Colonic mucosa (tissue), 4 donors: ENCODE measurements around the gene RBM47. TPM values are rescaled to one million over a fixed set of nuclear protein-coding genes. Genes with fewer than 3 reads are reported as not detected.

ENCODE experiments used
- DNase-seq: peaks from one replicate; pipeline ENCODE4 v3.0.0-alpha.2; 2020
- H3K27ac ChIP-seq: fragments of 200-600 bp; one replicate; pipeline ENCODE4 v1.8.0; 2021
- H3K27me3 ChIP-seq: fragments of 200-600 bp; one replicate; pipeline ENCODE4 v1.8.0; 2021
- H3K36me3 ChIP-seq: fragments of 200-600 bp; one replicate; pipeline ENCODE4 v1.8.0; 2021
- H3K4me1 ChIP-seq: fragments of 200-600 bp; one replicate; pipeline ENCODE4 v1.8.0; 2021; ENCODE audit warnings: mild to moderate bottlenecking
- H3K4me3 ChIP-seq: fragments of 200-600 bp; one replicate; pipeline ENCODE4 v1.8.0; 2021
- H3K9ac ChIP-seq, 2 donors: one replicate each; pipeline ENCODE4 v1.7.0; 2013; ENCODE audit warnings: control low read depth in 2 of 2, low read depth in 2 of 2, low read length in 2 of 2
- H3K9me3 ChIP-seq: fragments of 200-600 bp; one replicate; pipeline ENCODE4 v1.8.0; 2021
- intact Hi-C: fragments of 100-400 bp; cut with DNase I; formaldehyde crosslinking; loops from one replicate; pipeline ENCODE4 v1.14.1; 2022
- total RNA-seq, 2 donors: library from RNA; stranded (reverse); fragmentation: NEBNext Ultra II Directional in 1 of 2; extraction: Animal tissue kit (Norgen Biotek cat#: 25700) in 1 of 2; gene quantifications; one replicate each; pipeline ENCODE4 v1.2.1, GENCODE V29; 2021
- TF ChIP-seq, protein P1 (sequence below): fragments of 200-600 bp; IDR thresholded peaks from one replicate; pipeline ENCODE4 v1.8.0; 2022; ENCODE audit warnings: antibody characterized with exemption, mild to moderate bottlenecking
- donor health status: healthy.
- donor health status: DM: no; HTN: no; CAD: no.
- donor health status: DM: no; HTN: no; CAD: no.

RBM47 gene
- 100 to 1,000 TPM; 279 to 281 TPM for total RNA-seq

DNA sequence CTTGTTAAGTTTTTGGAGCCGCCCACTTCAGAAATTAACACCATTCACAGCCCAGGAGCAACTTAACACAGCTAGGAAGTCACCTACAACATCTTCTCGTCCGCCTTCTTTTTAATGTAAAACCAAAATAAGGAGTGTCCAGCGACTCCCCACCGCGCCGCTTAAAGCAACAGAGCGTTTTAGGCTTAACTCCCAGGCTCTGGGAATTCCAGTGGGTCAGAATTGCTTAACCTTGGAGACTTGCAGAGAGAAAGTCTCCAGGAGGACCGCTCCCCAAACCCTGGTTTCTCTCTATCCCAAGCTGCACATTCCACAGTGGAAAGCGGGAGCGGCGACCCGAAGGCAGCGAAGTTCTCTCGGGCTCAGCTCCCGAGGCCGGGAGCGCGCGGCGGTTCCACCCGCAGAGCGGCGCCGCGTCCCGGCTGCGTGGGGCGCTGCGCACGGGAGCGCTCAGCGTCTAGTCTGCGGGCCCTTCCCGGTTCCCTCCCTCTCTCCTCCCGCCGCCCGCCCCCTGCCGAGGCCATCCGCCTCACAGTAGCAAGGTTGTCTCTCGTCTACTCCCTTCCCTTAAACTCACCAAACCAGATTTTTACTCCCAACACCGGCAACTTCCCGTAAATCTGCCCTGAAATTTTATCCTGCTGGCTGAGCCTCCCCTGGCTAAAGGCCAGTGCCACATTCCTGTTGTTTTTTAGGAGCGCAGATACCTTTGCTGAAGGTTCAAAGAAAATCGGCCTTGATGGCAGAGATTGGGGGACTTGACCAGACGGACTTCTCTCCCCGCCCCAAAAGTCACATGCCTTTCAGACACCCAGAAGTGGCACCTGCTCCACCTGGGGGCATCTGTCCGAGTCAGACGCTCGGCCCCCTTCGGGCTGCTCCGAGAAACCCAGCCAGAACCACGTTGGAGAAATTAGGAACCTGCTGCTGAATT lies at the start of gene RBM47:
Gene RBM47 (minus strand): TSS at position 464 of the 934 bp plus-strand sequence. CDS start 190,971 bp downstream, outside the sequence.
- TF ChIP-seq, protein P1, sequence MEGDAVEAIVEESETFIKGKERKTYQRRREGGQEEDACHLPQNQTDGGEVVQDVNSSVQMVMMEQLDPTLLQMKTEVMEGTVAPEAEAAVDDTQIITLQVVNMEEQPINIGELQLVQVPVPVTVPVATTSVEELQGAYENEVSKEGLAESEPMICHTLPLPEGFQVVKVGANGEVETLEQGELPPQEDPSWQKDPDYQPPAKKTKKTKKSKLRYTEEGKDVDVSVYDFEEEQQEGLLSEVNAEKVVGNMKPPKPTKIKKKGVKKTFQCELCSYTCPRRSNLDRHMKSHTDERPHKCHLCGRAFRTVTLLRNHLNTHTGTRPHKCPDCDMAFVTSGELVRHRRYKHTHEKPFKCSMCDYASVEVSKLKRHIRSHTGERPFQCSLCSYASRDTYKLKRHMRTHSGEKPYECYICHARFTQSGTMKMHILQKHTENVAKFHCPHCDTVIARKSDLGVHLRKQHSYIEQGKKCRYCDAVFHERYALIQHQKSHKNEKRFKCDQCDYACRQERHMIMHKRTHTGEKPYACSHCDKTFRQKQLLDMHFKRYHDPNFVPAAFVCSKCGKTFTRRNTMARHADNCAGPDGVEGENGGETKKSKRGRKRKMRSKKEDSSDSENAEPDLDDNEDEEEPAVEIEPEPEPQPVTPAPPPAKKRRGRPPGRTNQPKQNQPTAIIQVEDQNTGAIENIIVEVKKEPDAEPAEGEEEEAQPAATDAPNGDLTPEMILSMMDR, result no peak
- H3K9ac ChIP-seq, result peak within 1 kb of the TSS; percentile 84 to 86
- peak within 1 kb of the TSS; percentile 43 for H3K4me3 ChIP-seq
- H3K9me3 ChIP-seq, result no peaks in the 10 kb centered on the region
- H3K27ac ChIP-seq, result peak within 1 kb of the TSS; percentile 92
- H3K27me3 ChIP-seq, result no peaks in the 10 kb centered on the region
- DNase-seq, result peak; percentile 89
- no peaks in the 10 kb centered on the region for H3K4me1 ChIP-seq
- intact Hi-C loops, result no loop called here
- no peaks in the 10 kb centered on the region for H3K36me3 ChIP-seq

DNA sequence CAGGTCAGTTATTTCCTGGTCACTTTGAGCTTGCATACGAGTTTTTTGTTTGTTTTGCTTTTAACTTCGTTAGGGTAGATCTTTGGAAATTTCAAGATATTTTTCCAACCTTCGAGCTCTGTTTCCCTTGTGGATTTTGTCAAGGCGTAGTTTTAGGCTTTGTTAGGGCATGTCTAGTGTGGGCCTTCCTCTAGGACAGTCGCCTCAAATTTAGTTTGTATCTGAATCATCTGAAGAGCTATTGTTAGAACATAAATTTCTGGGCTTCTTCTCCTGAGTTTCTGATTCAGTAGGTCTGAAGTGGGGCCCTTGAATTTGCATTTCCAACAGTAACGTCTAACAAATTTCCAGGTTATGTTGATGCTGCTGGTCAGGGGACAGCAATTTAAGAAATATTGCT lies 48.8 kb upstream of the RBM47 start:
- H3K36me3 ChIP-seq, result no peaks in the 10 kb centered on the region
- intact Hi-C loops, result no loop called here
- H3K4me1 ChIP-seq, result no peaks in the 10 kb centered on the region
- H3K9me3 ChIP-seq, result no peaks in the 10 kb centered on the region
- H3K27me3 ChIP-seq, result no peaks in the 10 kb centered on the region
- TF ChIP-seq, protein P1, result no peak
- H3K4me3 ChIP-seq, result no peak overlapping the region
- H3K27ac ChIP-seq, result no peak overlapping the region
- no peak overlapping the region for H3K9ac ChIP-seq
- DNase-seq, result no peak

DNA sequence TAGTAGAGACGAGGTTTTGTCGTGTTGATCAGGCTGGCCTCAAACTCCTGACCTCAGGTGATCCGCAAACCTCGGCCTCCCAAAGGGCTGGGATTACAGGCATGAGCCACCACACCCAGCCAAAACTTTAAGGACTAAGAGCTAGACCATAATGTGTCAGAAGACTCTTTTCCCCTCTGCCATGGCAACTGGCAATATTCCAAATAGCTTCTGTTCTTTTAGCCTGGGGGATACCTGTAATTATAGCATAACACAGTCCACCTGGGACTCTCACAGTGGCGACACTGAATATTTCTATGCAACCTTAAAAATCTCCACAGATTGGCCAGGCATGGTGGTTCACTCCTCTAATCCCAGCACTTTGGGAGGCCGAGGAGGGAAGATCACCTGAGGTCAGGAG lies 45.5 kb upstream of the RBM47 start:
- no peaks in the 10 kb centered on the region for H3K4me1 ChIP-seq
- H3K9ac ChIP-seq, result no peak overlapping the region
- no peaks in the 10 kb centered on the region for H3K36me3 ChIP-seq
- H3K9me3 ChIP-seq, result no peaks in the 10 kb centered on the region
- no peaks in the 10 kb centered on the region for H3K27me3 ChIP-seq
- no peak overlapping the region for H3K27ac ChIP-seq
- no peak overlapping the region for H3K4me3 ChIP-seq
- DNase-seq, result no peak
- TF ChIP-seq, protein P1, result no peak
- intact Hi-C loops, result no loop called here

DNA sequence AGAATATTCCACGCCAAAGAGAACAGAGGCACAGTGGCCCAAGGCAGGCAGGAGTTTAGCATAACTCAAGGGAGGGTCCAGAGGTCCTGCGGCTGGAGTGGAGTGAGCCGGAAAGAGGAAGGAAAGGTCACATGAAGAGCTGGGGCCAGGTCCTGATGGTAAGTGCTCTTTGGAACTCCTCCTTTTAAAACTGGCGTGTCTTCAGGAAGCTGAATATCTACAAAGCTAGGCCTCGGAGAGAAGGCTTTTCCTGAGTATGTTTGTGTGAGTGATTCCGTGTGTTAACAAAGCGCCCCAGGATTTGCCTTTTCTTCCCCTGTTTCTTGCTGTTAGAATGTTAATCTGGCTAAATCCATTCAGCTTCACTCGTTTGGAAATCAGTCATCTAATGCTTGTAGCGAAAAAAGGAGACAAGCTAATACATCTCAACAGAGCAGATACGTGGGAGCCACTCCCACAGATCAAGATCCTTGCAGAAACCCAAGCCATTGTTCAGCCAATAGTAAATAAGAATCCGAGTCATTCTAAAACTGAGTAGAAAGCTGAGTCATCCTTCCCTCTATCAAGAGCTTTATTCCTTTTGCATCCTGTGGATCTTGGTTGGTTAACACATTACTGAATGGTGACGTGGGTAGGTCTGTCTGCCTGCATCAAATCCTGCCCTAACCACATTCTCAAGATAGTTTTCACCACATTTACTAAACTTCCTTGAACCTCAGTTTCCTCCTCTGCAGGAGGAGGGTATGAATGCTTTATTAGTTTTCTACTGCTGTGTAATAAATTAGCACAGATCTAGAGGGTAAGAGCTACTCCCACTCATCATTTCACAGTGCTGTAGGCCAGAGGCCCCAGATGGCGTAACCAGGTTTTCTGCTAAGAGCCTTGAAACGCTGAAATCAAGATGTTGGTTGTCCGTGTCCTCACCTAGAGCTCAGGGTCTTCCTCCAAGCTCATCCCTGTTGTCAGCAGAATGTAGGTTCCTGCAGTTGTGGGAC lies 43.2 kb upstream of the RBM47 start:
- DNase-seq, result no peak
- no peaks in the 10 kb centered on the region for H3K27me3 ChIP-seq
- H3K36me3 ChIP-seq, result no peaks in the 10 kb centered on the region
- H3K4me1 ChIP-seq, result no peaks in the 10 kb centered on the region
- intact Hi-C loops, result no loop called here
- H3K4me3 ChIP-seq, result no peak overlapping the region
- H3K9me3 ChIP-seq, result no peaks in the 10 kb centered on the region
- TF ChIP-seq, protein P1, result no peak
- H3K9ac ChIP-seq, result peak overlapping the region in 1 of 2 donors; percentile 18
- no peak overlapping the region for H3K27ac ChIP-seq

DNA sequence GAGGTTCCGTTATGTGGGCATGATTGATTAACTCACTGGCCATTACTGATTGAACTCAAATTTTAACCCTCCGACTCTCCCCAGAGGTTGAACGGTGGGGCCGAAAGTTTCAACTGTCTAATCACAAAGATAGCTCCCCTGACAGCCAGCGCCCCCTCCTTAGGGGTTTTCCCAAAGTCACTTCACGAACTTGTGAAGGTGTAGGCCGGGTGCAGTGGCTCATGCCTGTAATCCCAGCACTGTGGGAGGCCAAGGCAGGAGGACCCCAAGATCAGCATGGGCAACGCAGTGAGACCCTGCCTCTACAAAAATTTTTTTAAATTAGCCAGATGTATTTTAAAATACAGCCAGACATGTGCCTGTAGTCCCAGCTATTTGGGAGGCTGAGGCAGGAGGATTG lies 39.8 kb upstream of the RBM47 start:
- Histone ChIP-seq H3K36me3 (no peaks in the 10 kb centered on the region), H3K9me3 (no peaks in the 10 kb centered on the region), H3K27ac (no peak overlapping the region), H3K9ac (no peak overlapping the region), H3K27me3 (no peaks in the 10 kb centered on the region), H3K4me1 (no peaks in the 10 kb centered on the region), H3K4me3 (no peak overlapping the region)
- no peak for DNase-seq
- intact Hi-C loops, result no loop called here
- TF ChIP-seq, protein P1, result no peak
